Tibial nerve (tissue), 4 donors: ENCODE data around the gene NUDT17. TPM values are rescaled to one million over a fixed set of nuclear protein-coding genes. Genes with fewer than 3 reads are reported as not detected.

Source experiments
- DNase-seq, 2 donors: peaks; one replicate each; pipeline ENCODE4 v3.0.0-alpha.2; 2019; ENCODE audit warnings: low spot score in 2 of 2
- H3K27ac ChIP-seq, 4 donors: fragments of 200-600 bp; sonication (generic) in 3 of 4; one replicate each; pipeline ENCODE4 v1.5.1; 2017 to 2019; ENCODE audit warnings: mild to moderate bottlenecking in 1 of 4
- H3K27me3 ChIP-seq, 2 donors: fragments of 200-600 bp; sonication (generic) in 1 of 2; one replicate each; pipeline versions ENCODE4 v1.5.1 to v1.6.0; 2017 to 2019
- H3K36me3 ChIP-seq, 3 donors: fragments of 200-600 bp; sonication (generic); one replicate each; pipeline ENCODE4 v1.5.1; 2018 to 2019
- H3K4me1 ChIP-seq, 4 donors: fragments of 200-600 bp; sonication (generic) in 3 of 4; one replicate each; pipeline ENCODE4 v1.5.1; 2017 to 2019
- H3K4me3 ChIP-seq, 4 donors: fragments of 200-600 bp; sonication (generic) in 3 of 4; one replicate each; pipeline ENCODE4 v1.5.1; 2017 to 2019; ENCODE audit warnings: mild to moderate bottlenecking in 1 of 4, moderate library complexity in 1 of 4
- H3K9me3 ChIP-seq, 4 donors: fragments of 200-600 bp; sonication (generic) in 3 of 4; one replicate each; pipeline ENCODE4 v1.5.1; 2017 to 2019
- EP300 ChIP-seq, 2 donors: sonication (generic); formaldehyde crosslinking; IDR thresholded peaks; one replicate each; pipeline ENCODE4 v1.6.1; 2017; ENCODE audit warnings: antibody characterized with exemption in 2 of 2, mild to moderate bottlenecking in 1 of 2
- POLR2A ChIP-seq, 2 donors: fragments of 450-650 bp; IDR thresholded peaks; one replicate each; pipeline ENCODE4 v1.6.1; 2017; ENCODE audit warnings: antibody characterized with exemption in 2 of 2, mild to moderate bottlenecking in 2 of 2, moderate library complexity in 2 of 2
- WGBS, 2 donors: methylation state at CpG; one replicate each; pipeline ENCODE4 v1.1.5; 2018; 5-methylcytosine and 5-hydroxymethylcytosine counted together
- small RNA-seq: library from RNA; depleted of rRNA; stranded (forward); fragments of <200 nt; gene quantifications from one replicate; pipeline ENCODE3, GENCODE V24; 2016
- total RNA-seq, 4 donors: library from RNA; depleted of rRNA; stranded (reverse); fragments of >200 nt; gene quantifications; one replicate each; pipeline ENCODE4 v1.1.0, GENCODE V29; 2016
- TF ChIP-seq, protein P1 (sequence below), 5 experiments: fragments of 200-600 bp in 3 of 5; fragments of 450-650 bp in 2 of 5; sonication (generic) in 3 of 5; IDR thresholded peaks; one replicate each; pipeline ENCODE4 v1.5.1; 2016 to 2019; ENCODE audit warnings: antibody characterized with exemption in 5 of 5, mild to moderate bottlenecking in 3 of 5, moderate library complexity in 2 of 5

NUDT17 gene
- total RNA-seq, 4 donors from 2014 or later, result 2.7 to 8.4 (median 4.5) TPM

DNA sequence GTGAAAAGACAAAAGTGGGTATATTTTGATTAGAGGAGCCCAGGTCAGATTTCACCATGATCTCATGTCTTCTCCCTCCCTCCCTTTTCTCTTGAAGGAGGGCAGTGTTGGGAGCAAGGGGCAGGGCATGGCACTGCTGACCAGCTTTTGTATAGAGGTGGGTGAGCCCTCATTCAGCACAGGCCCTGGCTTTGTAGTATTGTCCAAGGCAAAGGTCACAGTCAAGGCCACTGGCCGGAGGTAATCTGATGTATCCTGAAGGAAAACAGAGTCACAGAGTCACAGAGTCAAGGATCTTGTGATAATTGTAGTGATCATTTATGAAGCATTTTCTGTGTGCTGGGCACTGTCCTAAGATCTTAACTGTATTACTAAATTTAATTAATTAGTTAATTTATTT lies 52.5 kb downstream of the NUDT17 start:
- no peak for DNase-seq
- Histone ChIP-seq H3K27me3 (no peaks in the 10 kb centered on the region), H3K4me1 (peaks cover 0 to 5% (median 2%) of the 10 kb centered on the region in 4 donors), H3K4me3 (no peak overlapping the region), H3K36me3 (peaks cover 0 to 52% (median 0%) of the 10 kb centered on the region in 3 donors), H3K27ac (no peak overlapping the region), H3K9me3 (no peaks in the 10 kb centered on the region)
- TF ChIP-seq EP300 (IDR thresholded peaks at IDR 0.05) (no peak), POLR2A (IDR thresholded peaks at IDR 0.05) (no peak)
- TF ChIP-seq, protein P1, sequence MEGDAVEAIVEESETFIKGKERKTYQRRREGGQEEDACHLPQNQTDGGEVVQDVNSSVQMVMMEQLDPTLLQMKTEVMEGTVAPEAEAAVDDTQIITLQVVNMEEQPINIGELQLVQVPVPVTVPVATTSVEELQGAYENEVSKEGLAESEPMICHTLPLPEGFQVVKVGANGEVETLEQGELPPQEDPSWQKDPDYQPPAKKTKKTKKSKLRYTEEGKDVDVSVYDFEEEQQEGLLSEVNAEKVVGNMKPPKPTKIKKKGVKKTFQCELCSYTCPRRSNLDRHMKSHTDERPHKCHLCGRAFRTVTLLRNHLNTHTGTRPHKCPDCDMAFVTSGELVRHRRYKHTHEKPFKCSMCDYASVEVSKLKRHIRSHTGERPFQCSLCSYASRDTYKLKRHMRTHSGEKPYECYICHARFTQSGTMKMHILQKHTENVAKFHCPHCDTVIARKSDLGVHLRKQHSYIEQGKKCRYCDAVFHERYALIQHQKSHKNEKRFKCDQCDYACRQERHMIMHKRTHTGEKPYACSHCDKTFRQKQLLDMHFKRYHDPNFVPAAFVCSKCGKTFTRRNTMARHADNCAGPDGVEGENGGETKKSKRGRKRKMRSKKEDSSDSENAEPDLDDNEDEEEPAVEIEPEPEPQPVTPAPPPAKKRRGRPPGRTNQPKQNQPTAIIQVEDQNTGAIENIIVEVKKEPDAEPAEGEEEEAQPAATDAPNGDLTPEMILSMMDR (IDR thresholded peaks at IDR 0.05), result no peak
- 75 to 83% methylated on average over 1 of the region's 1 CpG for WGBS, 2 donors

Small RNAs within 50 kb of the gene (small RNA-seq; reads per million reads assigned to genes)
- not detected for gene MIR6736

Other genes starting within 250 kb of the NUDT17 start
- gene GPR89A, start 237.6 kb upstream of the NUDT17 start, total RNA-seq, result 10 to 100 TPM; 20.4 to 51.6 (median 33.1) TPM
- gene PDZK1, start 138.3 kb upstream of the NUDT17 start, total RNA-seq, result under 1 TPM in 1 of 4 donors, not detected in 3; 0.20 TPM
- under 1 TPM in 1 of 4 donors, not detected in 3; 0.21 TPM for gene CD160, start 126.1 kb upstream of the NUDT17 start, total RNA-seq
- 10 to 100 TPM; 23.7 to 24.9 (median 23.8) TPM for gene RNF115, start 21.5 kb upstream of the NUDT17 start, total RNA-seq
- 10 to 100 TPM; 25.9 to 39.6 (median 37.8) TPM for gene POLR3C, start 21.4 kb upstream of the NUDT17 start, total RNA-seq
- gene PIAS3, start 13.5 kb downstream of the NUDT17 start, total RNA-seq, result 10 to 100 TPM; 25.5 to 29.1 (median 26.3) TPM
- 10 to 100 TPM in 1 of 4 donors, 1 to 10 TPM in 3; 2.7 to 11.2 (median 6.3) TPM for gene ANKRD35, start 40.2 kb downstream of the NUDT17 start, total RNA-seq
- 10 to 100 TPM; 29.4 to 42.9 (median 39.4) TPM for gene ITGA10, start 64.4 kb downstream of the NUDT17 start, total RNA-seq
- gene PEX11B, start 73.1 kb downstream of the NUDT17 start, total RNA-seq, result 10 to 100 TPM; 27.9 to 35.2 (median 30.8) TPM
- 100 to 1,000 TPM; 113 to 157 (median 129) TPM for gene RBM8A, start 81.9 kb downstream of the NUDT17 start, total RNA-seq
- 10 to 100 TPM; 30.8 to 57.1 (median 41.5) TPM for gene LIX1L, start 112.4 kb downstream of the NUDT17 start, total RNA-seq
- gene ANKRD34A, start 118.9 kb downstream of the NUDT17 start, total RNA-seq, result 1 to 10 TPM in 2 of 4 donors, under 1 TPM in 2; 0.39 to 2.4 (median 1.3) TPM
- 10 to 100 TPM; 20.1 to 33.1 (median 28.9) TPM for gene POLR3GL, start 119.1 kb downstream of the NUDT17 start, total RNA-seq
- 1,000 to 10,000 TPM; 1,863 to 2,525 (median 2,185) TPM for gene TXNIP, start 150.9 kb downstream of the NUDT17 start, total RNA-seq
- gene HJV, start 176.1 kb downstream of the NUDT17 start, total RNA-seq, result not detected